ENCODE data around the gene C15orf62. TPM values are rescaled to one million over a fixed set of nuclear protein-coding genes. Genes with fewer than 3 reads are reported as not detected.
A peak's percentile ranks its signal among the peaks of the same experiment; 100 is the strongest.

C15orf62 gene
- total and polyA plus RNA-seq, 2 experiments from 2014 or later, result 0.28 TPM; not detected in 1

DNA sequence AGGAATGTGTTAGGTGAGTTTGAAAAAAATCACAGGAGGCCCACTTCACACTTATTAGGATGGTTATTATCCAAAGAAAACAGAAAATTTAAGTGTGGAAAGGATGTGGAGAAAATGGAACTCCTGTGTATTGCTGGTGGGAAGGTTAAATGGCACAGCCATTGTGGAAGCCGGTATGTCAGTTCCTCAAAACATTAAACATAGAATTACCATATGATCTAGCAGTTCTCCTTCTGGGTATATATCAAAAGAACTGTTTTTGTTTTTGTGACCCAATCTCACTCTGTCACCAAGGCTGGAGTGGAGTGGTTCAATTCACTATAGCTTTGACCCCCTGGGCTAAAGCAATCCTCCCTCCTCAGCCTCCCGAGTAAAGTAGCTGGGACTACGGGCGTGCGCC is 26.7 kb downstream of the C15orf62 start:
- H3K9me3 ChIP-seq (ENCODE audit: low read depth), result no peaks in the 10 kb centered on the region
- H3K27ac ChIP-seq, result no peak overlapping the region
- peaks cover 12% of the 10 kb centered on the region for H3K4me1 ChIP-seq (ENCODE audit: insufficient read depth)
- H3K4me2 ChIP-seq (ENCODE audit: unreplicated experiment), result no peak overlapping the region
- H4K20me1 ChIP-seq (ENCODE audit: insufficient read depth), result peaks cover 4% of the 10 kb centered on the region; the same call in 1 of the 2 replicates
- in situ Hi-C loops (cut with MboI), result no loop called here
- H3K27me3 ChIP-seq (replicated peaks; ENCODE audit: insufficient read depth), result no peaks in the 10 kb centered on the region
- H3K4me3 ChIP-seq, result no peak overlapping the region
- H3K36me3 ChIP-seq (ENCODE audit: low read depth), result no peaks in the 10 kb centered on the region
- 94 to 98% methylated on average over 5 of the region's 5 CpGs for WGBS, 2 experiments (ENCODE audit: low coverage in 1 of 2, low lambda C conversion rate in 2 of 2, missing lambda C conversion rate in 2 of 2)
- no peaks in the 10 kb centered on the region for H3K9me2 ChIP-seq (ENCODE audit: insufficient read depth)
- H3K79me2 ChIP-seq (ENCODE audit: insufficient read depth), result peaks cover 82% of the 10 kb centered on the region
- no peak for DNase-seq
- no peak overlapping the region for H2AFZ ChIP-seq
- H3K9ac ChIP-seq, result no peak overlapping the region
- peaks cover 15% of the 10 kb centered on the region for H3F3A ChIP-seq (ENCODE audit: insufficient read depth)
- no peak for TF ChIP-seq EZH2 (IDR thresholded peaks at IDR 0.05; ENCODE audit: insufficient read depth, poor library complexity, severe bottlenecking)
- no peak for TF ChIP-seq EZH2phosphoT487 (IDR thresholded peaks at IDR 0.05; ENCODE audit: insufficient read depth, low read depth)

DNA sequence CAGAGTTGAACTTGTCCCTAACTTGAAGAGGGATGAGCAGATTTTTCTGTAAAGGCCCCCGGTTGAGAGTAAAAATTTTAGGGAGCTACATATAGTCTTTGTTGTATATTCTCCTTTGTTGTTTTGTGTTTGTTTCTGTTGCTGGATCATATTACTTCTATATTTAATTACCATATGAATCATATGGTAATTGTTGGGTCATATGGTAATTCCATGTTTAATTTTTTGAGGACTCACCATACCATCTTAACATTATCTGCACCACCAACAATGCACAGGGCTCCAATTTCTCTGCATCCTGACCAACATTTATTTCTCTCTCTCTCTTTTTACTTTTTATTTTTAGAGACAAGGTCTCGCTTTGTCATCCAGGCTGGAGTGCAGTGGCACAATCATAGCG is 29.7 kb downstream of the C15orf62 start:
- Histone ChIP-seq H3K9ac (no peak overlapping the region), H3K4me3 (no peak overlapping the region), H3F3A (ENCODE audit: insufficient read depth) (no peaks in the 10 kb centered on the region), H3K4me2 (ENCODE audit: unreplicated experiment) (no peak overlapping the region), H3K4me1 (ENCODE audit: insufficient read depth) (no peaks in the 10 kb centered on the region), H3K36me3 (ENCODE audit: low read depth) (no peaks in the 10 kb centered on the region), H3K27ac (no peak overlapping the region), H2AFZ (no peak overlapping the region), H3K79me2 (ENCODE audit: insufficient read depth) (peaks cover 95% of the 10 kb centered on the region), H3K9me3 (ENCODE audit: low read depth) (no peaks in the 10 kb centered on the region), H4K20me1 (ENCODE audit: insufficient read depth) (peaks cover 4% of the 10 kb centered on the region; the same call in 1 of the 2 replicates), H3K9me2 (ENCODE audit: insufficient read depth) (no peaks in the 10 kb centered on the region), H3K27me3 (replicated peaks; ENCODE audit: insufficient read depth) (no peaks in the 10 kb centered on the region)
- no peak for DNase-seq
- TF ChIP-seq EZH2phosphoT487 (IDR thresholded peaks at IDR 0.05; ENCODE audit: insufficient read depth, low read depth), result no peak
- no peak for TF ChIP-seq EZH2 (IDR thresholded peaks at IDR 0.05; ENCODE audit: insufficient read depth, poor library complexity, severe bottlenecking)
- 81 to 83% methylated on average over 3 of the region's 3 CpGs for WGBS, 2 experiments (ENCODE audit: low coverage in 1 of 2, low lambda C conversion rate in 2 of 2, missing lambda C conversion rate in 2 of 2)
- in situ Hi-C loops (cut with MboI), result no loop called here

DNA sequence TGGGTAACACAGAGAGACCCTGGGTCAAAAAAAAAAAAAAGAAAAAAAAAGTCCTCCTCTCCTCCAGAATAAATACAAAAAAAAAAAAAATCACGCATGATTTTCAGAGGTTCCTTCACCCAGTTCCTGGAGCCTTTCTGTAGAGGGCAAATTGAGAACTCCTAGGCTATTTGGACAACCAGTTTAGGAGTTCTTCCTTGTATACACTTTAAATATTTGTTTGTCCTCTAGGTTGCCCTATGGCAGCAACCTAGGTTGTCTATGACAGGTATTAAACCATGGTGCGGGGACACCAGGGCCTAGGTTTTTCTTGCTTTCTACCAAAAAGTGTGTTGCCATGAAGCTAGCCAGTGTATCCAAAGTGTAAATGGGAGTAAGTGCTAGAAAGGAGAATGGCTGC is 33.3 kb downstream of the C15orf62 start:
- Histone ChIP-seq H3K79me2 (ENCODE audit: insufficient read depth) (peaks cover 91% of the 10 kb centered on the region), H2AFZ (no peak overlapping the region), H3K4me3 (no peak overlapping the region)

DNA sequence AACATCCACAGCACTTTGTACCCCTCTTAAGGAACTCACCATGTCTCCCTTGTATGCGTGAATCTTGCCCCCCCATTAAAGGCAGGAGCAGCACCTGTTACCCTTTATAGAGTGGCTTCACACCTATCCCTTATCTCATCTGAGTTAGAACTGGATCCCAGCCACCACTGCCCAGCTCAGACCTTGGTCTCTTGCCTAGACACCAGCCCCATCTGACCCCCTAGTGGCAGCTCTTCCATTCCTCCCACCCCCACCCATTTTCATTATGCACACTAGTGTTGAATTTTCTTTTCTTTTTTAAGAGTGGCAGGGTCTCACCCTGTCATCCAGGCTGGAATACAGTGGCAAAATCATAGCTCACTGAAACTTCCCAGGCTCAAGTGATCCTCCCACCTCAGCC is 33.9 kb downstream of the C15orf62 start:
- Histone ChIP-seq H3K27me3 (replicated peaks; ENCODE audit: insufficient read depth) (no peaks in the 10 kb centered on the region), H3F3A (ENCODE audit: insufficient read depth) (no peaks in the 10 kb centered on the region), H3K4me1 (ENCODE audit: insufficient read depth) (peaks cover 5% of the 10 kb centered on the region), H2AFZ (no peak overlapping the region), H3K79me2 (ENCODE audit: insufficient read depth) (peaks cover 86% of the 10 kb centered on the region), H3K9me3 (ENCODE audit: low read depth) (no peaks in the 10 kb centered on the region), H3K4me2 (ENCODE audit: unreplicated experiment) (no peak overlapping the region), H4K20me1 (ENCODE audit: insufficient read depth) (peaks cover 4% of the 10 kb centered on the region; the same call in 1 of the 2 replicates), H3K27ac (no peak overlapping the region), H3K9me2 (ENCODE audit: insufficient read depth) (no peaks in the 10 kb centered on the region), H3K9ac (no peak overlapping the region), H3K4me3 (no peak overlapping the region), H3K36me3 (ENCODE audit: low read depth) (no peaks in the 10 kb centered on the region)
- TF ChIP-seq EZH2phosphoT487 (IDR thresholded peaks at IDR 0.05; ENCODE audit: insufficient read depth, low read depth) (no peak), EZH2 (IDR thresholded peaks at IDR 0.05; ENCODE audit: insufficient read depth, poor library complexity, severe bottlenecking) (no peak)
- WGBS, 2 experiments (ENCODE audit: low coverage in 1 of 2, low lambda C conversion rate in 2 of 2, missing lambda C conversion rate in 2 of 2), result 71 to 78% methylated on average over 1 of the region's 1 CpG
- DNase-seq, result no peak
- in situ Hi-C loops (cut with MboI), result no loop called here

More for the DNA sequence above, 33.3 kb downstream of the C15orf62 start:
- Histone ChIP-seq H3K9ac (no peak overlapping the region), H3F3A (ENCODE audit: insufficient read depth) (no peaks in the 10 kb centered on the region), H3K9me3 (ENCODE audit: low read depth) (no peaks in the 10 kb centered on the region), H3K27me3 (replicated peaks; ENCODE audit: insufficient read depth) (no peaks in the 10 kb centered on the region), H3K4me1 (ENCODE audit: insufficient read depth) (peaks cover 5% of the 10 kb centered on the region), H3K27ac (no peak overlapping the region), H4K20me1 (ENCODE audit: insufficient read depth) (peaks cover 4% of the 10 kb centered on the region; the same call in 1 of the 2 replicates), H3K9me2 (ENCODE audit: insufficient read depth) (no peaks in the 10 kb centered on the region), H3K4me2 (ENCODE audit: unreplicated experiment) (no peak overlapping the region), H3K36me3 (ENCODE audit: low read depth) (no peaks in the 10 kb centered on the region)
- no peak for TF ChIP-seq EZH2 (IDR thresholded peaks at IDR 0.05; ENCODE audit: insufficient read depth, poor library complexity, severe bottlenecking)
- no peak for TF ChIP-seq EZH2phosphoT487 (IDR thresholded peaks at IDR 0.05; ENCODE audit: insufficient read depth, low read depth)
- in situ Hi-C loops (cut with MboI), result no loop called here
- no peak for DNase-seq
- 93 to 100% methylated on average over 2 of the region's 2 CpGs for WGBS, 2 experiments (ENCODE audit: low coverage in 1 of 2, low lambda C conversion rate in 2 of 2, missing lambda C conversion rate in 2 of 2)

GRCh38 chr15:40806672-40807027 is 36.9 kb downstream of the C15orf62 start:
- Histone ChIP-seq H3K9me2 (ENCODE audit: insufficient read depth) (no peaks in the 10 kb centered on the region), H3K9ac (peak overlapping the region; percentile 85), H3K36me3 (ENCODE audit: low read depth) (no peaks in the 10 kb centered on the region), H3K79me2 (ENCODE audit: insufficient read depth) (peaks cover 59% of the 10 kb centered on the region), H3K4me2 (ENCODE audit: unreplicated experiment) (peak overlapping the region; percentile 100), H2AFZ (peak overlapping the region; percentile 100), H3K4me3 (peak overlapping the region; percentile 97), H4K20me1 (ENCODE audit: insufficient read depth) (no peaks in the 10 kb centered on the region), H3K4me1 (ENCODE audit: insufficient read depth) (peaks cover 5% of the 10 kb centered on the region), H3F3A (ENCODE audit: insufficient read depth) (no peaks in the 10 kb centered on the region), H3K27ac (0 out of 2 replicates have a peak overlapping the region, but pooled peaks have one; percentile 65), H3K9me3 (ENCODE audit: low read depth) (no peaks in the 10 kb centered on the region), H3K27me3 (replicated peaks; ENCODE audit: insufficient read depth) (no peaks in the 10 kb centered on the region)
- WGBS, 2 experiments (ENCODE audit: low coverage in 1 of 2, low lambda C conversion rate in 2 of 2, missing lambda C conversion rate in 2 of 2), result 0 to 2% methylated on average over 2 of the region's 2 CpGs
- DNase-seq, result no peak
- in situ Hi-C loops (cut with MboI), result no loop called here
- TF ChIP-seq EZH2phosphoT487 (IDR thresholded peaks at IDR 0.05; ENCODE audit: insufficient read depth, low read depth) (no peak), EZH2 (IDR thresholded peaks at IDR 0.05; ENCODE audit: insufficient read depth, poor library complexity, severe bottlenecking) (no peak)
